ENCODE data around the gene CDK6. TPM values are rescaled to one million over a fixed set of nuclear protein-coding genes. Genes with fewer than 3 reads are reported as not detected.

Gene CDK6
- total and polyA plus RNA-seq, 2 experiments from 2014 or later = 17.8 to 61.5 TPM

DNA sequence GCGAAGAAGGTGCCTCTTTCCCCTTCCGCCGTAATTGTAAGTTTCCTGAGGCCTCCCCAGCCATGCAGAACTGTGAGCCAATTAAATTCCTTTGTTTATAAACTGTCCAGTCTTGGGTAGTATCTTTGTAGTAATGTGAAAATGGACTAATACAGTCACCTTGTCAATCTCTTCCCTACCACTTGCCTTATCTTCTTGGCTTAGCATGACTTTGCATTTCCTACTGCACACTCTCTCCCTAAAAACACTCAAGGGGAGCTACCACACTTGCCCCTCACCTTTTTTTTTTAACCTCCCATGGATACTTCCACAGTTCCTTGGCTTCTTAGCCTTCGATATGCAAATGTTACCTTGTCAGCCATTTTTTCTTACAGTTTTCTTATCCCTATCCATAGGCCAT is 7.4 kb upstream of the CDK6 start:
- no peaks in the 10 kb centered on the region for H3K4me1 ChIP-seq (ENCODE audit: insufficient read depth)
- no peak for TF ChIP-seq EZH2 (IDR thresholded peaks at IDR 0.05; ENCODE audit: insufficient read depth, poor library complexity, severe bottlenecking)
- no peak for TF ChIP-seq EZH2phosphoT487 (IDR thresholded peaks at IDR 0.05; ENCODE audit: insufficient read depth, low read depth)
- no peak overlapping the region for H3K4me2 ChIP-seq (ENCODE audit: unreplicated experiment)
- H3K79me2 ChIP-seq (ENCODE audit: insufficient read depth) = no peaks in the 10 kb centered on the region
- in situ Hi-C loops (cut with MboI) = no loop called here
- no peaks in the 10 kb centered on the region for H3K27me3 ChIP-seq (replicated peaks; ENCODE audit: insufficient read depth)
- no peaks in the 10 kb centered on the region for H4K20me1 ChIP-seq (ENCODE audit: insufficient read depth)
- no peaks in the 10 kb centered on the region for H3F3A ChIP-seq (ENCODE audit: insufficient read depth)
- WGBS, 2 experiments (ENCODE audit: low coverage in 1 of 2, low lambda C conversion rate in 2 of 2, missing lambda C conversion rate in 2 of 2) = 81 to 87% methylated on average over 4 of the region's 4 CpGs
- H3K4me3 ChIP-seq = no peak overlapping the region
- H3K27ac ChIP-seq = no peak overlapping the region
- H3K9me2 ChIP-seq (ENCODE audit: insufficient read depth) = no peaks in the 10 kb centered on the region
- H3K9me3 ChIP-seq (ENCODE audit: low read depth) = no peaks in the 10 kb centered on the region
- H3K36me3 ChIP-seq (ENCODE audit: low read depth) = no peaks in the 10 kb centered on the region
- no peak overlapping the region for H3K9ac ChIP-seq
- DNase-seq = no peak
- H2AFZ ChIP-seq = no peak overlapping the region

DNA sequence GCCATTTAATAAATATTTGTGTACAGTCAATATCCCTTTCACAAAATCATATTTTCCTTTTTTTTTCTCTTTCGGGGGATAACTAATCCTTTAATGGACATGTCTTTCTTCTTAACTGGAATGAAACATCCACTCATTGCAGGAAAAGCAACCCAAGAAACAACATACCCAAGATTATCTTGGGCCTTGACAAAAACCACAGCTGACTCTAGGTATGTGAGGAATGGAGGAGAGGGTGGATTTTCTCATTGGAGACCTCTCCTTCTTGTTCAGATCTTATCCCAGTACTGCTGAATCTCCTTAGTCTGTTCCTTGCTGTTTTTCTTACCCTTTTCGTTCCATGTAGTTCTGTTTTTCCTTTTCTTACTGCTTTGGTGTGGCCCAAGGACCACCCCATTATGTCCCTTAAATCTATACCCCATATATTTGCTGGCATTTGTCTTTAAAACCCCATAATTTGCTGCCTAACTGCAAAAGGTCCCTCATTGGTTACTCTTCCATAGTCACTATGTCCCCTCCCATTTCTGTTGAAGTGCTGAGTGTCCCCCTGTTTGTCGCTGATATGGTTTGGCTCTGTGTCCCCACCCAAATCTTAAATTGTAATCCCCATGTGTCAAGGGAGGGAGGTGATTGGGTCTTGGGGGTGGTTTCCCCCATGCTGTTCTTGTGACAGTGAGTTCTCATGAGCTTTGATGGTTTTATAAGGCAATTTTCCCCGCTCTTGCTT is 6.8 kb upstream of the CDK6 start:
- H2AFZ ChIP-seq = peak overlapping the region; percentile 63

DNA sequence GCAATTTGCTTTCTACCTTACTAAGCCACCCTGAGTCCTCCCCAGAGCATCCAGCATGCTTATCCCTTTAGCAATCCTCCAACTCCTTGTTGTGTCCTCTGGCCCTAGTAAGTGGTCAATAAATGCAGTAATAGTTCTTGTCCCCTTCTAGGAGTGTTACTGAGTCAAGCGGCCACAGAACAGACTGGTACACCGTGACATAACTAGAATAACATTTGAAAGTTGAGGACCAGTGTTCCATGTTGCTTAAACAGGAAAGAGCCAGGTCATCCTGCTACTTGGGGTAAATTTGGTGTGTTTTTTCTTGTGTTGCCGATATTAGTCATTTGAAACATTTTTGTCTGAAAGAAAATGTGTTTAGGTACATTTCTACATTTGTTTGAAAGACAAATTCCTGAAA is 4.8 kb upstream of the CDK6 start:
- DNase-seq = no peak
- Histone ChIP-seq H3K9ac (no peak overlapping the region), H3K36me3 (ENCODE audit: low read depth) (no peaks in the 10 kb centered on the region), H3K79me2 (ENCODE audit: insufficient read depth) (no peaks in the 10 kb centered on the region), H2AFZ (no peak overlapping the region), H3K4me1 (ENCODE audit: insufficient read depth) (peaks cover 7% of the 10 kb centered on the region; the same call in 1 of the 2 replicates), H3K27ac (no peak overlapping the region), H3F3A (ENCODE audit: insufficient read depth) (peaks cover 9% of the 10 kb centered on the region), H3K4me2 (ENCODE audit: unreplicated experiment) (no peak overlapping the region), H3K9me2 (ENCODE audit: insufficient read depth) (no peaks in the 10 kb centered on the region), H3K4me3 (no peak overlapping the region), H3K9me3 (ENCODE audit: low read depth) (no peaks in the 10 kb centered on the region), H3K27me3 (replicated peaks; ENCODE audit: insufficient read depth) (no peaks in the 10 kb centered on the region), H4K20me1 (ENCODE audit: insufficient read depth) (no peaks in the 10 kb centered on the region)
- TF ChIP-seq EZH2phosphoT487 (IDR thresholded peaks at IDR 0.05; ENCODE audit: insufficient read depth, low read depth) (no peak), EZH2 (IDR thresholded peaks at IDR 0.05; ENCODE audit: insufficient read depth, poor library complexity, severe bottlenecking) (no peak)
- in situ Hi-C loops (cut with MboI) = no loop called here
- 94 to 98% methylated on average over 3 of the region's 3 CpGs for WGBS, 2 experiments (ENCODE audit: low coverage in 1 of 2, low lambda C conversion rate in 2 of 2, missing lambda C conversion rate in 2 of 2)

More for the DNA sequence above, 6.8 kb upstream of the CDK6 start:
- H3K27me3 ChIP-seq (replicated peaks; ENCODE audit: insufficient read depth) = no peaks in the 10 kb centered on the region
- 95% methylated on average over 4 of the region's 4 CpGs for WGBS, 2 experiments (ENCODE audit: low coverage in 1 of 2, low lambda C conversion rate in 2 of 2, missing lambda C conversion rate in 2 of 2)
- H3K36me3 ChIP-seq (ENCODE audit: low read depth) = no peaks in the 10 kb centered on the region
- no peaks in the 10 kb centered on the region for H3K9me2 ChIP-seq (ENCODE audit: insufficient read depth)
- no peaks in the 10 kb centered on the region for H3F3A ChIP-seq (ENCODE audit: insufficient read depth)
- H3K4me1 ChIP-seq (ENCODE audit: insufficient read depth) = no peaks in the 10 kb centered on the region
- no peak overlapping the region for H3K27ac ChIP-seq
- no peak overlapping the region for H3K4me2 ChIP-seq (ENCODE audit: unreplicated experiment)
- no peak overlapping the region for H3K4me3 ChIP-seq
- DNase-seq = peak; percentile 28
- no peaks in the 10 kb centered on the region for H4K20me1 ChIP-seq (ENCODE audit: insufficient read depth)
- no peaks in the 10 kb centered on the region for H3K9me3 ChIP-seq (ENCODE audit: low read depth)
- TF ChIP-seq EZH2phosphoT487 (IDR thresholded peaks at IDR 0.05; ENCODE audit: insufficient read depth, low read depth) (no peak), EZH2 (IDR thresholded peaks at IDR 0.05; ENCODE audit: insufficient read depth, poor library complexity, severe bottlenecking) (no peak)
- in situ Hi-C loops (cut with MboI) = no loop called here
- H3K9ac ChIP-seq = no peak overlapping the region
- H3K79me2 ChIP-seq (ENCODE audit: insufficient read depth) = no peaks in the 10 kb centered on the region

DNA sequence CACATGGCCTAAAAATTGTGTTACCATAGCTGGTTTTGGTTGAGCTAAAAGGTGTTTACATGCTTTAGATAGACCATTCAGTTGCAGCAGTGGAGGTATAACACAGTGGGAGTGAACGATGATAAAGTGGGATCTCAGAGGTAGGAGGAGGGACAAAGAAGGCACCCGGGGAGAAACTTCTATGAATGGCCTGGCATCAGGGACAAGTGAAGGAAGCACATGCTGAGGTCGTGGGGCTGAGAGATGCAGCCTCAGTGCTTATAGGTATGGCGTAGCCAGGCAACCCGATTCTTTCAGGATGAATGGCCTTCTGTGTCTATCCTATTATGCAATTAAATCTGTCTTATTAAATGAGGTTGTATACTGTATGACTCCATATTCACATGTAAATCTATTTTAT is 3.9 kb upstream of the CDK6 start:
- no peak overlapping the region for H2AFZ ChIP-seq
- H3F3A ChIP-seq (ENCODE audit: insufficient read depth) = peaks cover 9% of the 10 kb centered on the region
- H3K9me2 ChIP-seq (ENCODE audit: insufficient read depth) = no peaks in the 10 kb centered on the region
- no peak for DNase-seq
- H3K79me2 ChIP-seq (ENCODE audit: insufficient read depth) = peaks cover 8% of the 10 kb centered on the region
- peaks cover 7% of the 10 kb centered on the region; the same call in 1 of the 2 replicates for H3K4me1 ChIP-seq (ENCODE audit: insufficient read depth)
- no peaks in the 10 kb centered on the region for H3K9me3 ChIP-seq (ENCODE audit: low read depth)
- H3K27ac ChIP-seq = no peak overlapping the region
- no peaks in the 10 kb centered on the region for H3K27me3 ChIP-seq (replicated peaks; ENCODE audit: insufficient read depth)
- no peaks in the 10 kb centered on the region for H4K20me1 ChIP-seq (ENCODE audit: insufficient read depth)
- no peak overlapping the region for H3K4me3 ChIP-seq
- WGBS, 2 experiments (ENCODE audit: low coverage in 1 of 2, low lambda C conversion rate in 2 of 2, missing lambda C conversion rate in 2 of 2) = 62 to 70% methylated on average over 5 of the region's 5 CpGs
- H3K9ac ChIP-seq = no peak overlapping the region
- no peak overlapping the region for H3K4me2 ChIP-seq (ENCODE audit: unreplicated experiment)
- TF ChIP-seq EZH2 (IDR thresholded peaks at IDR 0.05; ENCODE audit: insufficient read depth, poor library complexity, severe bottlenecking) = no peak
- in situ Hi-C loops (cut with MboI) = no loop called here
- H3K36me3 ChIP-seq (ENCODE audit: low read depth) = no peaks in the 10 kb centered on the region

All from GM23248 (cell line).